Suprapubic skin (tissue), 3 donors: ENCODE results near the gene SEMA5B.

ENCODE experiments used
- POLR2A ChIP-seq, 2 donors: fragments of 450-650 bp; IDR thresholded peaks; one replicate each; pipeline ENCODE4 v1.6.1; 2017; ENCODE audit warnings: antibody characterized with exemption in 2 of 2, mild to moderate bottlenecking in 2 of 2, moderate library complexity in 2 of 2
- TF ChIP-seq, protein P1 (sequence below), 2 donors: fragments of 200-600 bp in 1 of 2; fragments of 450-650 bp in 1 of 2; sonication (generic) in 1 of 2; IDR thresholded peaks; one replicate each; pipeline ENCODE4 v1.5.1; 2016 to 2019; ENCODE audit warnings: antibody characterized with exemption in 2 of 2, mild to moderate bottlenecking in 1 of 2, moderate library complexity in 1 of 2

GRCh38 chr3:122932251-122932967, 95.2 kb downstream of the SEMA5B start:
- TF ChIP-seq, protein P1, sequence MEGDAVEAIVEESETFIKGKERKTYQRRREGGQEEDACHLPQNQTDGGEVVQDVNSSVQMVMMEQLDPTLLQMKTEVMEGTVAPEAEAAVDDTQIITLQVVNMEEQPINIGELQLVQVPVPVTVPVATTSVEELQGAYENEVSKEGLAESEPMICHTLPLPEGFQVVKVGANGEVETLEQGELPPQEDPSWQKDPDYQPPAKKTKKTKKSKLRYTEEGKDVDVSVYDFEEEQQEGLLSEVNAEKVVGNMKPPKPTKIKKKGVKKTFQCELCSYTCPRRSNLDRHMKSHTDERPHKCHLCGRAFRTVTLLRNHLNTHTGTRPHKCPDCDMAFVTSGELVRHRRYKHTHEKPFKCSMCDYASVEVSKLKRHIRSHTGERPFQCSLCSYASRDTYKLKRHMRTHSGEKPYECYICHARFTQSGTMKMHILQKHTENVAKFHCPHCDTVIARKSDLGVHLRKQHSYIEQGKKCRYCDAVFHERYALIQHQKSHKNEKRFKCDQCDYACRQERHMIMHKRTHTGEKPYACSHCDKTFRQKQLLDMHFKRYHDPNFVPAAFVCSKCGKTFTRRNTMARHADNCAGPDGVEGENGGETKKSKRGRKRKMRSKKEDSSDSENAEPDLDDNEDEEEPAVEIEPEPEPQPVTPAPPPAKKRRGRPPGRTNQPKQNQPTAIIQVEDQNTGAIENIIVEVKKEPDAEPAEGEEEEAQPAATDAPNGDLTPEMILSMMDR (IDR thresholded peaks at IDR 0.05) = no peak
- no peak for TF ChIP-seq POLR2A (IDR thresholded peaks at IDR 0.05)
